Body of pancreas (tissue), 4 donors: ENCODE data around the gene DIP2B.

ENCODE experiments used
- POLR2A ChIP-seq, 3 donors: fragments of 450-650 bp; IDR thresholded peaks; one replicate each; pipeline ENCODE4 v1.6.1; 2016; ENCODE audit warnings: antibody characterized with exemption in 3 of 3, mild to moderate bottlenecking in 2 of 3
- TF ChIP-seq, protein P1 (sequence below), 7 experiments: fragments of 450-650 bp in 4 of 7; fragments of 200-600 bp in 3 of 7; sonication (generic) in 3 of 7; IDR thresholded peaks; one replicate each; pipeline ENCODE4 v1.5.1; 2016 to 2019; ENCODE audit warnings: antibody characterized with exemption in 7 of 7

- no peak for TF ChIP-seq POLR2A (IDR thresholded peaks at IDR 0.05)
- TF ChIP-seq, protein P1, sequence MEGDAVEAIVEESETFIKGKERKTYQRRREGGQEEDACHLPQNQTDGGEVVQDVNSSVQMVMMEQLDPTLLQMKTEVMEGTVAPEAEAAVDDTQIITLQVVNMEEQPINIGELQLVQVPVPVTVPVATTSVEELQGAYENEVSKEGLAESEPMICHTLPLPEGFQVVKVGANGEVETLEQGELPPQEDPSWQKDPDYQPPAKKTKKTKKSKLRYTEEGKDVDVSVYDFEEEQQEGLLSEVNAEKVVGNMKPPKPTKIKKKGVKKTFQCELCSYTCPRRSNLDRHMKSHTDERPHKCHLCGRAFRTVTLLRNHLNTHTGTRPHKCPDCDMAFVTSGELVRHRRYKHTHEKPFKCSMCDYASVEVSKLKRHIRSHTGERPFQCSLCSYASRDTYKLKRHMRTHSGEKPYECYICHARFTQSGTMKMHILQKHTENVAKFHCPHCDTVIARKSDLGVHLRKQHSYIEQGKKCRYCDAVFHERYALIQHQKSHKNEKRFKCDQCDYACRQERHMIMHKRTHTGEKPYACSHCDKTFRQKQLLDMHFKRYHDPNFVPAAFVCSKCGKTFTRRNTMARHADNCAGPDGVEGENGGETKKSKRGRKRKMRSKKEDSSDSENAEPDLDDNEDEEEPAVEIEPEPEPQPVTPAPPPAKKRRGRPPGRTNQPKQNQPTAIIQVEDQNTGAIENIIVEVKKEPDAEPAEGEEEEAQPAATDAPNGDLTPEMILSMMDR (IDR thresholded peaks at IDR 0.05) = no peak
Measured at GRCh38 chr12:50677858-50678257, 173.1 kb downstream of the DIP2B start.
